DMS 273 (cell line): Measurements from ENCODE around the gene ABCB9.

Experiments
- DNase-seq: peaks from one replicate; lab custom pipeline; 2025; ENCODE audit not compliant: unreplicated experiment; lab: John Stamatoyannopoulos, UW

Gene ABCB9

DNA sequence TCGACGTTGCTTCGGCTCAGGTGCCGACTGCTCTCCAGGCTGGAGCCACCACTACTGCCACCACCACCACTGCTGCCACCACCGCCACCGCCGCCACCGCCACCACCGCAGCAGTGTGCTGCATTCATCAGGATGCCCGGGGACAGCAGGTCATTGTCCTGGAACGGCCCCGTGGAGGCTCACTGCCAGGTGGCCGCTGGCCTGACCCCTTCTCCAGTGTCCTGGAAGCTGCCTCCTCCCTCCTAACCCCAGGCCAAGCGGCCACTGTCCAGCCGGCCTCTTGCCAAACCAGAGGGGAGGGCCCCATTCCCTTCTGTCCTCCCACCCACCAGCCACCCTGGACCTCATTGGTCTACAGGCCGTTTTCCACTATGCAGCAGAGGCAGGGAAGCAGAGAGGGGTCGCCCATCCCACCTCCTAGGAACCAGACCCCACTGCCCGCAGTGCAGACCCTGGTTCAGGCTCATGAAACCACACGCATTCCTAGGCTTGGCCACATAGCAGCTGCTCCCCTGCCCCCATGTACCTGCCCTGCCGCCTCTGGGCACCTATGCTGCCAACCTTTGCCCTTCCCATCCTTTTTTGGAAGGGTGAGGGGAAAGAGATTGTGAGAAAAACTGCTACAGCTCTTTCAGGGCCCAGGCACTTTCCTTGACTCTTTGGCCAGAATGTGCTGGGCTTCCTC, 29.4 kb upstream of the ABCB9 start:
- no peak for DNase-seq

DNA sequence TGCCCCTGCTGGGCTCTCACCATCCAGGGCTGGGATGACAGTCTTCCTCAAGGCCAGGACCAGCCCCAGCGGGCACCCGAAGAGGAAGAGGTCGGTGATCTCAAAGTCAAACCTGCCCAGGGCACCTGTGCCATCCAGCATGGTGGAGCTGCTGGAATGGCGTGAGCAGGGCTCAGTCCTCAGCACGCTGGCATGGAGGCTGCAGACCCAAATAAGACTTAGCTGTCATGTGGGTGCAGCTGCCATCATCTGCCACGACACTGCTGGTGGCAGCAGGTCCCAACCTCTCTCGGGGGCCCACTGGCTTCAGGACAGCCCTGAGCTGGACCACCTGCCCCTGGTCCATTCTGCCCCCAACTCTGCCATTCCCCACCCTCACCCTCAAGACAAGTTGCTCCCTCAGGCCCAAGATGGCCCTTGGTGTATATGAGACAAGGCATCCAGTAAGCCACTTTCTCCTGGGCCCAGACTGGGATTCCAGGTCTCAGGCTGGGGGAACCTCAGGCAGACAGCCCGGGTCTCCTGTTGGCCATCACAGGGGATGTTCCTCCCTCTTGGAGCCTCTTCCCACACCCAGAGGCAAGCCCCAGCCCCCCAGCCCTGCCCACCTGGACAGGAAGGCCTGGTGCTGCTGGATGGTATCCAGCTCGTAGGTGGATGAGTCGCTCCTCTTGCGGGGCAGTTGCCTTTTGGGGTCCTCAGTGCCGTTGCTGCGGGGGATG, 28.7 kb upstream of the ABCB9 start:
- DNase-seq: no peak

DNA sequence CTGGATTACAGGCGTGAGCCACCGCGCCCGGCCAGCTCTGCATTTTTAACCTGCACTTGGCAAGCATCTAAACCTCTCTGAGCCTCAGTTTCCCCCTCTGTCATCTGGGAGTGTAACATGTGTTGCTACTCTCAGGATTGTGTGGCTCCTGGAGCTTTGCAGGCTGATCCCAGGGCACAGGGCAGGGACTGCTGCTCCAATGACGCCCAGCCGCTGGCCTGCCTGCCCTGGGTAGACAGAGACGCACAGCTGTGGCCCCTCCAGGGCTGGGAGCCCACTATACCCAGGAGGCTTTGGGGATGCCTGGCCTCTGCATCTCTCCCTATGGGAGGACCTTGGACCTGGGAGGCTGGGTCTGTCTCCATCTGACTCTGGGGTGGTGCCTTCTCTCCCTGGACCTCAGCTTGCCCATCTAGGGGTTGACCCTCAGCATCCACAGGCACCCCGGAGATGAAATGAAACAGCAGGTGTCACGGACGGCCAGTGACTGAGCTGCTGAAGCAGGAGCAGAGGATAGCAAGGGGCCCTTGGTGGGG, 27.9 kb upstream of the ABCB9 start:
- no peak for DNase-seq

DNA sequence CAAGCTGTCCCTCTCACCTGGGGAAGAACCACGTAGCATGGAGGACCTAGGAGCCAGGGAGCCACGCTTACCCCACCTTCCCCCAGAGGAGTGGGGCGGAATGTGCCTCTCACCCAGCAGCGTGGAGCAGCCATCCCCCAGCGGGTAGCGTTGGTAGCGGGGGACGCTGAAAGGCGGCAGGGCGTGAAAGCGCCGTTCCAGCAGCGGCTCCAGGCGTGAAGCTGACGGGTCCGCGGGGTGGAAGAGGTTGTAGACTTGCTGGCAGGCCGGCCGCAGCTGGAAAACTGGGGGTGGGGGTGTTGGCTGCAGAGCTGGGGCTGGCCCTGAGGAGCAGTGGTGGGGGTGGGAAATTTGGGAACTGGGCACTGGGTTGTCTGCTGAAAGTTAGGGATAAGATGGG, 26.1 kb upstream of the ABCB9 start:
- no peak for DNase-seq

DNA sequence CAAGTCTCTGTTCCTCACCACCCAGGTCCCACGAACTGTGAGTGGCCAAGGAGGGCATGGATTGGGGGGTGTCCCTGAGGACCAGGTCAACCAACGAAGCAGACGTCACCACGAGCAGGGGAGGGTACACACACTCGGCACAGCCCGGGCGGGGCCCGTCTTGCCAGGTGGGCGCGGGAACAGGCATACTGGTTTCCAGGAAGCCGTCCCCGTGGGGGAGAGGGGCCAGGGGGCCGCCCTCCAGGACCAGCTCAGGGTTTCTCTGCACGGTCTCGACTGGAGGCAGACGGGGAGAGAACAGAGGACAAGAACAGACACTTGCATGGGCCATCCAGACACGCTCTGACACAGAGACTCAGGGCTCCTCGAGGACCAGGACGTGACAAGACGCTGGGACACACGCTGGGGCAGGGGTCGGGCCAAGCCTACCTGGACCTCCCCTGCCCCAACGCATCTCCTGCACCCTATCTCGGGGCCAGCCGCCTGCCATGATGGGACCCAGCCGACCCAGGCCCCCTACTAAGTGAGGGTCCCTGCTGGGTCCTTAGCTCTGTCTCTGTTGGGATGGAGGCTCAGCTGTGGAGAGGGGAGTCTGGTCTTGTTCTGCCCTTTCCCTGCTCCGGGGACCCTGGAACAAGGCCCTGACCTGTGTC, 25.5 kb upstream of the ABCB9 start:
- DNase-seq: no peak

DNA sequence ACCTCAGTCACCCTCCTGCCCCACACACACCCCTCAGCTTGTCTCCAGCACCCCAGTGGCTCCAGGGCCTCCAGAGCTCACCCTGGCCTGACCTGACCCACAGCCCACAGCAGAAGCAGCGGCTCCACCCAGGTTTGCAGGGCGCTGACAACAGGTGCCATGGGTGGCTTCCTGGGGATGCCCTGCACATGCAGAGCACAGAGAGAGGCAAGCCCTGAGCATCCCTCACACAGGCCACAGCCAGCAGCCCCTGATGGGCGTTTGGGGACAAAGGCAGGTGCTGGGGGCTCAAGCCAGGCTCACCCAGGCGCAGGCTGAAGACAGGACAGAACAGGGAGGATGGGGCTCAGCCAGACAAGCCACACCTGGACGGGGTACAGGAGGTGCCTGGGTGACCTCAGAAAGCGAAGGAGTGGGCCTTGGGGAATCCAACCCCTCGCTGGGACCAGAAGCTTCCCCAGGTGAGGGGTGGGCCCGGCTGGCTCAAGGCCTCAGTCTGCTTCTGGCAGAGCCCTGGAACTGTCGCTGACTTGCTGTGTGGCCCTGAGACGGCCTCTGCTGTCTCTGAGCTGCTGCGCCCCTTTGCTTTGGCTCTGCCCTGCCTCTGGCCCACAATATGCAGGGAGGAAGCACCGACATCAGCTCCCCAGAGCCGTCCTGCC, 24.8 kb upstream of the ABCB9 start:
- DNase-seq: no peak

DNA sequence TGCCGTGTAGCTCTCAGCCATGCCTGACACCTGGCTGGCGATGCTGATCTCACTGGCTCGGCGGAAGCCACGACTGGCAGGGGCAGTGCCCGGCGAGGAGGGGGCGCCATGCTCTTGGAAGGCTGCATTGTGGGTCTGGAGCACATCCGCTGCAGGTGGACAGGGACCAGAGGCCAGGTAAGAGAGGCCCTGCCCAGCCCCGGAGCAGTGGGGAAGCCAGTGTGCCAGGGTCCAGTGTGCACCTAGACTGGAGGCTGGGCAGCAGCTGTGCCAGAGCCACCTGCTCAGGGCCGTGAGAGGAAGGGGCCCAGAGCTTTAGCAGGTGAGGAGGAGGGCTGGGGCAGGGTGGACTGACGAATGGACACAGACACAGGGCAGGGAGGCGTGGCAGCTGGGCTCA, 24.3 kb upstream of the ABCB9 start:
- DNase-seq: no peak

DNA sequence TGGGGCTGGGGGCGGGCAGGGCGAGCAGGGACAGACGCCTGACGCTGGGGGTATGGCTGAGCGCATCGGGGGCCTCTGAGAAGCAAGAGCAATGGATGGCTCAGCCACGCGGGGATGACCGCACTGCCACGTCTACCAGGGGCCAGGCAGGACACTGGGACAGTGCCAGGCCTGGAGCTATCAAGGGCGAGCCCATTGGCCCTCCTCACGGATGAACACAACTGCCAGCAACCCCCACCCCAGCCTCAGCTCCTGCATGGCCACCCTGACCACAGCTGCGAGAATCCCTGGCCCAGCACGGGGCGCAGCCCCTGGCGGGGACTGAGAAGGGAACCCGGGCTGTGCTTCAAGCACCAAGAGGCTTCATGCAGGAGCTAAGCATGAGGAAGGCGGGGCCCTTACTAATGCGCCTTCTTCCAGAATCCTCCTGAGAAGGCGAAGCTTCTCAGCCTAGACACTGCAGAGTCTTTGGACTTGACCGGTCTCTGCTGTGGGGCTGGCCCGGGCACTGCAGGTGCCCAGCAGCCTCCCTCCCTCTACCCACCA, 23.7 kb upstream of the ABCB9 start:
- DNase-seq: no peak

DNA sequence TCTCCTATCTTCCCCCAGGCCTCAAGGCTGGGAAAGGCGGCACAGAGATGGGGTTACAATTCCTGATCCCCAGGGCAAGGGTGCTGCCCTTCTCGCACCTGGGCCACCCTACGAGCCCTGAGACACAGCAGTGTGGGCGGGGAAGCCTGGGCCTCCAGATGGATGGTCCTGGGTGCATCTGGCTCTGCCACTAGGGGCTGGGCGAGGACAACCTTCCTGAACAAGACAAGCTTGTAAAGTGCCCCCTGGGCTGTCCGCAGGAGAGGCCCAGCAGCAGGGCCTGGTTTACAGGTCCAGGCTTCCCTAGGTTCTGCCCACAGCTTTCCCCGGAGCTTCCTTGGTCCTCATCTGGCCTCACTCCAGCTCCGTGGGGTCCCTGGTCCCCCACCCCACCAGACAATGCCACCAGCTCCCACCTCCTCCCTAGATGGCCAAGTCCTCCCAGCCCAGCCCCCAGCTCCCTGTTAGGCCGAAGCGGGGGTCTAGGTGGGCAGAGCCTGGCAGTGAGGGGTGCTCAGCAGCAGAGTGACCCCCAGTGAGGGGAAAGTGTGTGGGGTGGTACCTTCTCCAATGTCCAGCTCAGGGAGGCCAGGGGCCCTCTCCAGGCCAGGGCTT, 23.1 kb upstream of the ABCB9 start:
- peak; percentile 46 for DNase-seq

DNA sequence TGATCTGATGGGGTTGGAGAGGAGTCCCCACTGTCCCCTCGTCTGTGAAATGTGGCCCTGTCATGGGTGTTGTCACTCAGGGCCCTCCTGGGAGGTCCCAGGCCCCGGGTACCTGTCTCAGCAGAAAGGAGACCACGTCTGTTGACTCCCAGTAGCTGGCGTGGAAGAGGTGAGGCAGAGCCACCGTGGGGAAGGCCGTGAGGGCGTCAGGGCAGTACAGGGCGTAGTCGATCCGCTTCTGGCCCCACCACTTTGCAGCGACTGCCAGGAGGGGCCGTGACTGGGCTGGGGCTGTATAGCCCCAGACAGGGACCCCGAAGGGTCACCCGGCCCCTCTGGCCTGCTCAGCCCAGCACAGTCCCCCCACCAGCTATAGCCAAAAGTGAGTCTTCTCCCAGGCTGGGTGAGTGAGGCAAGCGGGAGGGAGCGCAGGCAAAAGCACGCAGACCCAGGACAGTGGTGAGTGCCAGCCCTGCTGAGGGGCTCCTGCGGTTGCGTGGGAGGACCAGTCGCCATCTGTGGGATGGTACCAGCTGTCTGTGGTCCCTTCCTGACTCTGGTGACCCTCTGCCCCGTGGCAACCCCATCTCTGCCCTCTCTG, 22.4 kb upstream of the ABCB9 start:
- no peak for DNase-seq

DNA sequence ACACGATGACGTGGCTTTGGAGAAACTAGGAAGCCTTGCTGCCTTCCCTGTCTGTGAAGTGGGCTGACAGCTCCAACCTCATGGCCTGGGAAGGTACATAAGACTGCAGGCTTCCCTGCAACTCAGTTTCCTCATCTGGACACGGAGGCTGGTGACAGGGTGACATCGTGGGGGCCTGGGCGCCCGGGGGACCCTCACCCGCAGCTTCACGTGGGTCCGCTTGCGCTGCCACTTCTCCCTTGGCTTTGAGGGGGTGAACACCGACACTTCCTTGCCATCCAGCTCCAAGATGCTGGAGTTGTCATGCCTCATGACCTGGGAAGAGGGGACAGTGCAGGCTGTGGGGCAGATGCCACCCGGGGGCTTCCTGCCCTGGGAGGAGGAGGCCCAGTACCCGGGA, 21.8 kb upstream of the ABCB9 start:
- DNase-seq: no peak

DNA sequence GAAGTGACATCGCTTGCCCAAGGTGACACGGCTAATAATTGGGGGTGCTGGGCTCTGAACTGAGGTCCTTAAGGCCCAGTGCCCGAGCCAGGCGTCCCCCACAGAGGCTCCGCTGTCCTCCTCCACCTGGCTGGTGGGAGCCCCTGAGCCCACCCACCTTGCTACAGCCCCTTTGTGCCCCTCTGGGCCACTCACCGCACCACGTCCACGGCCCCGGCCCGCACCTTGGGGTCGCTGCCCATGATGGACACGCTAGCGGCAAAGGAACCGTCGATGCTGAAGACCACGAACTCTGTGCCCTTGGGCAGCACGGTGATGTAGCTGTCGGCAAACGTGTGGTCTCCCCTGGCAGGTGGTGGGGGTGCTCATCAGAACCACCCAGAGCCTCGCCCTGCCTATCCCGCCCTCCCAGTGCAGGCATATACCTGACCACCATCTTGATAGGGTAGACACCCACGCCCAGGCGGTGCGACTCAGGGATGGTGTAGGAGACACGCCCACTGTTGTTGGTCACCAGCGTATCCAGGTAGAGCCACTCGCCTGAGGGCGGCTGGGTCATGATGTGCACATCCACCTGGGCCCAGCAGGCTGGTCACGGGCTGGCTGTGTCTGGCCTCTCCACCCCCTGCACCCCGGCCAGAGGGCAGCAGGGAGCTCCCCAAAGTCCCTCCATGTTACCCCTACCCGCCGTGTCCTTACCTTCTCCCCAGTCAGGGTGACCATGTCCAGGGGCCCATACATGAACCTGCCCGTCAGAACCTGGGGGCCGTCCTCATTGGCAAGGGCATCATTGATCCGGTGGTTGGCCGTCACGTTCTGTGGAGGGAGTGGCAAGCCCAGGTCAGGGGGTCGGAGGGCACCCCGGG, 21.1 kb upstream of the ABCB9 start:
- DNase-seq: no peak

DNA sequence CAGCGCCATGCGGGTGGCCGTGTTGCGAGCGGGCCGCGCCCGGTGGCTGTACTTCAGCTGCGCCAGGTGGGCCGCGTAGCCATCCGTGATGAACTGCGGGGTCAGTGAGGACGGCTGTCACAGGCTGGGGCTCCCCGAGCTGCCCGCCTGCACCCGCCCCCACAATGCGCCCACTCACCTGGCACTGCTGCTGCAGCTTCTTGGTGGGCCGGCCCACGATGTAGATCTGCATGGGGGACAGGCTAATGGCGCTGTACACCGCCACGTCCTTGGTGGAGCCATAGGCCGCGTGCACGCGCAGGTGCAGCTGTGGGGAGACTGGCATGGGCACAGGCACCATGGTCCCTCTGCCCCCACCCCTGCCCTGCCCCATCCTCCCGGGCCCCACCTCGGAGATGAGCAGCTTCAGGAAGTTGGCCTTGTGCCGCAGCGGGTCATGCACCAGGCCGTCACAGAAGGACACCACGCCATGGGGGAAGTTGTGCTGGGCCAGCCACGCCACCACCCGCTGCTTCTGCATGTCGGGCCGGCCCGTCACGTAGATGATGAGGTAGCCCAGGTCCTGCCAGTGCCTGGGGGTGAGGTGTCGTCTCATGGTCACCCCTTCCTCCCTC, 20.1 kb upstream of the ABCB9 start:
- DNase-seq: no peak

DNA sequence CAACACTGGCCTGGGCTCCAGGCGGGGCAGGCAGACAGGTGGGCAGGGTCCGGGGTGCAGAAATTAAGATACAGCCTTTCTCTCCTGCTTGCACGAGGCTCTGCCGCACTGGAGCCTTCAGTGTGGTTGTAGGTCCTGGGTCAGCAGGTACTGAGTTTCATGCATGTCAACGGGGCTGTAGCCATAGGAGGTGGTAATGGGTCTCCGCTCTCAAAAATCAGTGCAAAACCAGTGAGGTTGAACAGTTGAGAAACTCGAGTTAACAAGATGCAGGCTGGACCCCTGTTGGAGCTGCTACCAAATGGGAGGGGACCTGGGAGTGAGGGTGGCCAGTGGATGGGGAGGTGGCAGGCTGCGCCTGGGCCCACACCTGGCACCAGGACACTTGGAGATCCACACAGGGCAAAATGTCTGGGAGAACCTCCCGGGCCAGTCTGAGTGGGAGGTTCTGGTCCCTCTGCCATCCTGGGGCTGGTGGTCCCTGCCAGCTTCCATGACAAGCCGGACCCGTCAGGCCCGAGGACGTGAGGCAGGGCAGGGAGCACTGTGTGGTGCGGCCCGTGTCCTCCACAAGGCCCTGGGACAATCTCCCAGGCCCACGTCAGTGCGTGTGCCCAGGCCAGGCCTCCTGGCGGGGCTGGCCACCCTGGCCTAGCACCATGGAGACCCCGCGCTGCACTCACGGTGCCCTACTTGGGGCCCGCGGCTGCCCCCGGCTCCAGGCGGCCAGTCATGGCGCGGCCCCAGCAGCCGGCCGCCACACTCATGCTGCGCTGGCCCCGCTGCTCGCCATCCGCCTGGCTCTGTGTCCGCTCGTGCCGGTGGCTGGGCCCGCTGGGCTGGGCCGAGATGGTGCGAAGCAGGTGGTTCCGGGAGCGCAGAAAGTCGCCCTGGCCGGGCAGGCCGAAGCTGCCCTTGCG, 19.3 kb upstream of the ABCB9 start:
- DNase-seq: no peak

DNA sequence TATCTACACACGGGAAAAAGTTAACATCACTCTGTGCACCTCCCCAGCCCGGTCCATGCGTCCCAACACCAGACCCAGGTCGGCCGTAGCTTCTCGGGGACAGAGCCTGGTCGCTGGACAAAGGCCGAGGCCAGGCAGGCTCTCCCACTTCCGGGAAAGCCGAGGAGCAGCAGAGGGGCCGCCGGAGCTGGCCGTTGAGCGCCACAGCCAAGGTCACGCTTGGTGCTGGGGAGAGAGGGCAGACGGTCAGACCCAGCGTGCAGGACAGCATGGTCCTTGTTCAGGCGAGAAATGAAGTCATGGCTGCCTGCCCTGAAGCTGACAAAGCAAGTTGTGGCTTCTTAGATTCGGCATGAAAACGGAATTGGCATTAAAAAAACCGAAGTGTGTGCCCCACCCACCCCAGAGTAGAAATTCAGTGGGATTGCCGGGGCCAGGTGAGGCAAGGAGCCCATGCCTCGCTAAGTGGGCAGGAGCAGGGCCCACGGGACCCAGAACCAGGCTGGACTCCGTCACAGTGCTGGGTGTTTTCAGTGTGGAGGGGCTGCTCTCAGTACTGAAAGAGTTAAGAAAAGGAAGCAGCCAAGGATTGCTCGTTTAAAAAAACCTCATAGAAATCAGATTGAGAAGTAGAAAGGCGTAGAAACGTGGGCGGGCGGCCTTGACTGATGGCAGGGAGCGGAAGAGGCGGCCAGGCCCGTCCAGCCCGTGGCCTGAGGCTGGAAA, 18.5 kb upstream of the ABCB9 start:
- DNase-seq: no peak

DNA sequence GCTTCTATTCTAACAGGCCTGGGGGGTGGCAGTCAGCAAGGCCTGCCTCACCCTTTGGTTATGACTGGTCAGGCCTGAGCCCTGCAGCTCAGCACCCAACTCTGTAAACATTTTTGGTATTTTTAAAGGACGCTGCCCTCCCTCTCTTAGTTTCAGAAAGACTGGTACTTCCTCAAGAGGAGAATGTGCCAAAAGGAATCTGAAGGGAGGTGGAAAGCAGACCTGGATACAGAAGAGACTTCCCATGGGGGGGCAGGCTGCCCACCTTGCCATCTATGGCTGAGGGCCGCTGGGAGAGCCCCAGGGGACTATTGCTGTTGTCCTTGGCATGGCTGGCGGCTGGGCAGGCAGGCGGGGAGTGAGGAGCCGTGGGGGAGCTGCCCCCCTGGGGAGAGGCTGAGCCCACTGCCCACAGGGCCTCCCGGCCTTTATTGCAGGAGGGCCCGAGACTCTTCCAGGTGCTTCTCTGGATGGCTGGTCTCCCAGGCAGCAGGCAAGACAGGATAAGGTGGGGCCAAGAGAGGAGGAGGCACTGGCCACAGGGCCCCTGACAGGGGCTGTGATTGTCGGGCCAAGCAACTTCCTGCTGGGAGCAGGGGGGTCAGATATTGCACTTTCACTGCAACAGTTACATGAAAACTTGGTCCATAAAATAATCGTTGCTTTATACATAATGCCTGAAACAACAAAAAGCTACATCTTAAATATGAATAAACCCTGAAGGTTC, 17.7 kb upstream of the ABCB9 start:
- DNase-seq: no peak
